RPMI7951 (cell line): ENCODE results near the gene CMTM7. TPM values are rescaled to one million over a fixed set of nuclear protein-coding genes. Genes with fewer than 3 reads are reported as not detected.

Experiments
- DNase-seq: peaks from one replicate; pipeline ENCODE4 v3.0.0-alpha.2; 2012; ENCODE audit warnings: low read depth
- total RNA-seq: library from RNA; depleted of rRNA; stranded (reverse); fragments of >200 nt; shearing (Covaris generic); gene quantifications from 2 replicates; pipeline ENCODE4 v1.2.3, GENCODE V29; 2014; rRNA removed

Gene CMTM7
- total RNA-seq: 24.5 and 26.2 TPM in 2 replicates

DNA sequence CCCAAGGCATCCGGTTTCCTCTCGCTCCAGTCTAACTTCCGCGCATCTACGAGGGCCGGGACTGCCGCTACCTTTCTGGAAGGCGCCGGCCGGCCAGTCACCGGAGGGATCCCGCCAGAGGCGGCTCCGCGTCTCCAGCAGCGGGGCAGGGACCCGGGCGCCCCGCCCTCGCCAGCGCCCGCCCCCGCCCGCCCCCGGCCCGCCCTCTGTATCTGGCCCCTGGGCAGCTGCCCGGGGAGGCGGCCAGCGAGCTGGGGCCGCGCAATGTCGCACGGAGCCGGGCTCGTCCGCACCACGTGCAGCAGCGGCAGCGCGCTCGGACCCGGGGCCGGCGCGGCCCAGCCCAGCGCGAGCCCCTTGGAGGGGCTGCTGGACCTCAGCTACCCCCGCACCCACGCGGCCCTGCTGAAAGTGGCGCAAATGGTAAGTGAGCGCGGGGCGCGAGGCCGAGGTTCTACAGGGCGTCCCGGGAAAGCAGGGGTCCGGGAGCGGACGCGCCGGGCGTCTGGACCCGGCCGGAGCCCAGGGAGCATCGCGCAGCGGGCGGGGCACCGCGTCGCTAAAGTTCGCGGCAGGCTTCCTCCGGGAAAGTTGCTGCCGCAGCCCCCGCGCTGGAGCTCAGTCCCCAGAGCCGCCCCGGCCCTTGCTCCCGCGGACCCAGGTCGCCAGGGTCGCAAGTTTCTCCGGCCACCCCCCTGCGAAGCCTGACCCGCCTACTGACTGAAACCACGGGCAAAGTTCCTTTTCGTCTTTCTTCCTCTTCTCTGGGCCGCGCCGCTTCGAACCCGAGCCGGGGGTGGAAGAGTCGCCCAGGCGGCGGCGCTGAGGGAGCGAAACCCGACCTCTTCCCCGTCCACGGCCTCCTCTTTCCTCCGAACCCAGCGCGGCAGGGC lies at the start of gene CMTM7:
TSS of gene CMTM7 (plus strand) at position 211 of the 893 bp plus-strand sequence. CDS start at position 265, 54 bp downstream.
- DNase-seq: peak; percentile 81

GRCh38 chr3:32347343-32348125 lies 44.1 kb upstream of the CMTM7 start:
- no peak for DNase-seq

DNA sequence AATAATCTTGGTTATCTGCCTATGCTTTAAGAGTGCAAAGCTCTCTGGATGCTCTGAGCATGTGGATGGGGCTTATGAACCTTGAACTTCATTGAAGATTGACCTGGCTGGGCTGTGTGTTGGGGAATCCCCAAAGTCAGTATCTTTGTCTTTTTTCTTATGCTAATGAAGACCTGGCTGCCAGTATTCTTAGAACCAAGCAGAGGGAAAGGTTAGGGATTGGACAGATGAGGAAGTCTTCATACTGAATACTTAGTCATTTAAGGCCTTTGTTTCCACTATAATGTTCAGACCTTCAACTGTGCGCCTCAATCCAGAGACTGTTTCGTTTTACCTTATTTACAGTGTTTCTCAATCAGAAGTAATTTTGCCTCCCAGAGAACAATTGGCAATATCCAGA lies 42.5 kb upstream of the CMTM7 start:
- no peak for DNase-seq

GRCh38 chr3:32352563-32352962 lies 39.1 kb upstream of the CMTM7 start:
- no peak for DNase-seq

- no peak for DNase-seq
Measured at GRCh38 chr3:32353351-32353750, 38.3 kb upstream of the CMTM7 start.

DNA sequence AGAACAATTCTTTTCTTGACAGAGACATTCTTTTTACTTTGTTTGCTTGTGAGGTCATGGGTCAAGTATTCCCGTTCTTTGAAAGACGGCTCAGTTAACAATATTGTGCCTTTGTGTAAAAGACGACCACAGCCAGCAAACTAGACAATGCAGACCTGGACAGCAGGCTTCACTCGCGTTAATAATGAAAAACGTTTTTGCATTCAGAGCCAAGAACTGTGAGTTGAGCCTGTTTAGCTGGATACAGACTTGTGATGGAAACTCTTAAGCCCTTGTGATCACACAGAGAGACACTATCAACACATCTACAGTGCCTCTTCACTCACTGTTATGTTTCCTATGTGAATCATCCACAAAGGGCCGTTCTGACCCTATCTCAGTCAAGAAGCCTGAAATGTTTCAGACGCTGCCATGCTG lies 37.3 kb upstream of the CMTM7 start:
- DNase-seq: no peak

- DNase-seq: no peak
Measured at GRCh38 chr3:32355751-32356291, 35.8 kb upstream of the CMTM7 start.

DNA sequence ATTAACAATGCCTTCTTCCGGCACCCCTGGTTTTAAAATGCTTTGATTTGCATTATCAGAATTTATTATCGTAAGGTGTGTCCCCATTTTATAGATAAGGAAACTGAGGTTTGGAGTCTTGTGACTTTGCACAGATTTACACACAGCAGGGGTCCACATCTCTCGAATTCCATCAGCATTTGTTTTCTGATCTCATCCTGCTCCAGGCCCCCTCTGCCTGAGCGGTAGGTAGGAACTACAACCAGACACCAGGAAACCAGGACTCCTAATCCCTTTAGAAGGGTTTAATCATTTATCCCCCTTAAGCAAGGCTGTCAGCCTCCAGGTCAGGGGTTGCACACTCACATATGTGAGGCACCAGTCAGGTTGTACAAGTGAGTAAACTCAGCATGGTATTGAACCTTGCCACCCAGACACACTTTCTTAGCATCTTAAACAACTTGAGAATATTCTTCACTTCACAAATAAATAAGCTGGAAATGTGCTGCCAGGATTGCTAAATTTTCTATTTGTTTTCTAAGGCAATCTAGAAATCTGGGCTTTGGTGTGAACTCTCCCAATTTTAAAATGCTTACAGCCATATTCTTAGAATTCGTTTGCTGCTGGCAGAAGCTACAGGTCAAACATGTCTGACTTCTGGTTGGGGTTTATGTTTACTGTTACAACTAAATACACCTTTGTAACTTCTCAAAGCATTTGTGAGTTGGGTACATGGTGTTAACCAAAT lies 31.7 kb upstream of the CMTM7 start:
- no peak for DNase-seq

DNA sequence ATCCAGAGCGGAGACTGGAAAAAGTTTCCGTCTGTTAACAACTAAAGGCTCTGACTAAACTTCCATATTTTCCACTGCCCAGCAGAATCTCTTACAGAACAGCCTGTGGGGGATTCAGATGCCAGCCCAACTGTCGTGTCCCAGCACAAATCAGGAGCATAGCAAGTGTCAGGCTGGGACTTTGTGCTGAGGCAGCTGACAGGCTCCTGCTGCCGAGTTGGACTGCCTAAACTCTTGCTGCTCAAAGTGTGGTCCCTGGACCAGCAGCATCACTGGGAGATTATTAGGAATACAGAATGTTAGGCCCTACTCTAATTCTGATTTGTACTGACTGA lies 31.2 kb upstream of the CMTM7 start:
- DNase-seq: no peak

GRCh38 chr3:32366638-32367397 lies 24.8 kb upstream of the CMTM7 start:
- peak; percentile 28 for DNase-seq

DNA sequence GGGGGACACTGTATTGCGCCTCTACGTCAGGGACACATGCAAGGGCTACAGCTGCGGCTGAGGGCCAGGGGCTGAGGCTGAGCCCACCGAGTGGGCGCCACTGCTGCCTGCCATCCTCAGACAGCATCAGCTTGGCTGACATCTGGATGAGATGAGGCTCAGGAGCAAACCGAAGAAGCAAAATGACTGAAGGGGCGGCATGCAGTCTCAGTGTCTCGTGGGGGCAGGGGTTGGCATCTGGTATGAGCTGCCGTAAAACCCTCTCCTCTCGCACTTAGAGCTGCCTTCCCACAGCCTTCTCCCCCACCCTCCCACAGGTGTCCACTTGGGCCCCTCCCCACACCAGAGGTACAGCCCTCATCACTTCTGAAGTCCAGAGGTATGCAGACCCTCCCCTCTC lies 24.2 kb upstream of the CMTM7 start:
- DNase-seq: no peak

DNA sequence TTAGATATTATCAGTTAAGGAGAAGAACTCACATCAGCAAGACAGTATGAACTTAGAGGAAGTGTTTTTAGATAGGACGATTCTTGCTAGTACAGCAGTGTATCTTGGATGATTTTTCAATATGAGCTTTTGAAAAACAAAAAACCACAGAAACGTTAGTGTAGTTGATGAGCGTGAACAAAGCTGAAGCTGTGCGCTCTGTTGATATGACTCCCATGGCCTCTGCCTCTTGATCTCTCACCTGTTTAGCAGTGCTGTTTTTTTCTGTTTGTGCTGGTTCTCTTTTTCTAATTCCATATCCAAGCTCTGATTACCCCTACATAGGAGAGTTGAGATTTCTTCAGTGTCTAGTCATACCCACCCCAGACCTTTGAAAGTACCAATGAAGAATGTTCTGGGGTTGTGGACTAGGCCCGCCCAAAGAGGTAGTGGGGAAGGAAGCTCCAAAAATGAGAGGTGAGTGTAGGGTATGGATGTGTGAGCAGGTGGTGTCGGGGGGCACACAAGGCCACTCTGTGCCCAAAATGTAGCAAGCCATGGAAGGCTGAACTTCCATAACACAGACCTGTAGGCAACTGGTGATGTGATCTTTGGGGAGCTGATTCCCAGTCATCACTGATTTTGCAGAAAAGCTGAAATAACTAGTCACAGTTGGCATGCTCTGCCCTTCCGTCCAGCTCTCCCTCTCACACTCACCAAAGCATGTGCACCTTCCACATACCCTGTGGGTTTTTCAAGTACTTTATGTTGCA lies 20.0 kb upstream of the CMTM7 start:
- DNase-seq: no peak

DNA sequence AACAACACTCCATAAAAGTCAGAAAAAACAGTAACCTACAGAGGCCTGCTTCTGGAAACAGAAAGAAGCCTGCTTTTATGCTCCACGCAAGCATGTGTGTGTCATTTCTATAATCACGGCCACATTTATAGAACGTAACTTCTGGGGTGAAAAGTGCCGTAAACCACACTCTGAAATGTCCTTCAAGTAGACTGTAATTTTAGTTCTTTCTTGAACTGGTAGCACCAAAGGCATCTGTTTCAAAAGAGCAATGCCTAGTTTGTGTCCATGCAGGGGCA lies 19.5 kb upstream of the CMTM7 start:
- DNase-seq: no peak

DNA sequence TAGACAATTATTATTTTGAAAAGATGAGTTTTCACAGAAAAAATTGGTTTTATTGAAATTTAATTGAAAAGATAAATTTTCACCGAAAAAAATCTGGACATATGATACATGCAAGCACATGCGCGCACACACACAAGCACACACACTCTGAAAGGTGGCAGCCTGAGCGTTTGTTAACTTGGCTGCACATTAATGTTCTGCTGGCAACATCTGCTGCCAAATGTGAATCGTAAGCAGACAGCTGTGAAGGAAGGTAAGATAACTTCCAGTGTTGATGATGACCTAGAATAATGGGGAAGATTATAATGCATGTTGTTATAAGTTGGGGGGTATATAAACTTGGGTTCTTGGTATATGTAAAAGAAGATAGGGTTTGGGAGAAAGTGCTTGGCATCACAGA lies 18.4 kb upstream of the CMTM7 start:
- no peak for DNase-seq

DNA sequence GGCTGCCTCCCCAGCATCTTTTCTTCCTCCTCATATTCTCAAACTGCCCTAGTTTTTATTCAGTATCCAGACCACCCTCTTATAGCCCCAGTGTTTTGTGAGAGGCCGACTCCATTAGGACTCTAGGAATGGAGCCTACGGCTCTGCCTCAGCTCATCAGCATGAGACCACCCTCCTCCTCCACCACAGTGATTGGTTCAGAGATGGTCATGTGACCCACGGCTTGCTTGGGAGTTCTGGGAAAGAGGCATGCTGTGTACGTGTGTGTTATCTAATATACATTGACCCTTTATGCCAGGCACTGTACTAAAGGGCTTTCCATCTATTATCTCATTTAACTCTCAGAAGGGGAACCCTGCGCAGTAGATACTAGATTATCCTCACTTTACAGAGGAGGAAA lies 17.8 kb upstream of the CMTM7 start:
- no peak for DNase-seq

DNA sequence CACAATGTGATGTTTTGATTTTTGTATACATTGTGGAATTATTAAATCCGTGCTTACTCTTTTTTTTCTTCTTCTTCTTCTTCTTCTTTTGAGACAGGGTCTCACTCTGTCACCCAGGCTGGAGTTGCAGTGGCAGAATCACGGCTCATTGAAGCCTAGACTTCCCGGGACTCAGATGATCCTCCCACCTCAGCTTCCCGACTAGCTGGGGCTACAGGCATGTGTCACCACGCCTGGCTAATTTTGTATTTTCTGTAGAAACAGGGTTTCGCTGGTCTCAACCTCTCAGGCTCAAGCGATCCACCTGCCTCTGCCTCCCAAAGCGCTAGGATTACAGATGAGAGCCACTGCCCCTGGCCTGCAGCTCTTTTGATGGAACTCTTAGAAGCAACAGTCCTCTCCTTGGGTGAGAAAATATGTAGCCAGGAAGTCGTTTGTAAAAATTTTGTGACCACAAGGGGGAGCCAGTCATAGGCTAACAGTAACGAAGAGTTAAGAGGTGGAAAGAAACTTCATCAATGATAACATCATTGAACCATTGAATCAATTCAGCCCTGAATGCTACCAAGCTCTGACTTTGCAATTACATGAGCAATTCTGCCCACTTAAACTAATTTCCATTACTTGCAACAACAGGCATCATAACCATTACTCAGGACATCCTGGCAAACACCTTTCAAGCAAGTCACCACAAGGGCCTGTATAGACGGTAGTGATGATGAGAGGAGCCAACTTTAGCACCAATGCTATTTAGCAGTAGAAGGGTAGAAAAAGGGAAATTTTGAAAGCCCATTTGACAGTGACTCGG lies 16.7 kb upstream of the CMTM7 start:
- peak; percentile 73 for DNase-seq

- no peak for DNase-seq
Measured at GRCh38 chr3:32375596-32375930, 16.1 kb upstream of the CMTM7 start.

GRCh38 chr3:32376115-32376514 lies 15.5 kb upstream of the CMTM7 start:
- peak; percentile 20 for DNase-seq

GRCh38 chr3:32379831-32380500 lies 11.7 kb upstream of the CMTM7 start:
- DNase-seq: no peak
